OCI-LY1 (cell line): ENCODE data around the gene GFOD1.

Source experiments
- EZH2 ChIP-seq: fragments of 200-600 bp; sonication (generic), shearing (Covaris generic); IDR thresholded peaks from 2 replicates; pipeline ENCODE4 v1.8.0; 2017; ENCODE audit warnings: borderline replicate concordance, mixed run types, mild to moderate bottlenecking, antibody characterized with exemption, low read length, moderate library complexity, mixed read lengths
- TF ChIP-seq, protein P1 (sequence below): fragments of 200-600 bp; sonication (generic), shearing (Covaris generic); IDR thresholded peaks from 2 replicates; pipeline ENCODE4 v1.5.1; 2017; ENCODE audit warnings: mild to moderate bottlenecking, antibody characterized with exemption, low read length, moderate library complexity, mixed read lengths

DNA sequence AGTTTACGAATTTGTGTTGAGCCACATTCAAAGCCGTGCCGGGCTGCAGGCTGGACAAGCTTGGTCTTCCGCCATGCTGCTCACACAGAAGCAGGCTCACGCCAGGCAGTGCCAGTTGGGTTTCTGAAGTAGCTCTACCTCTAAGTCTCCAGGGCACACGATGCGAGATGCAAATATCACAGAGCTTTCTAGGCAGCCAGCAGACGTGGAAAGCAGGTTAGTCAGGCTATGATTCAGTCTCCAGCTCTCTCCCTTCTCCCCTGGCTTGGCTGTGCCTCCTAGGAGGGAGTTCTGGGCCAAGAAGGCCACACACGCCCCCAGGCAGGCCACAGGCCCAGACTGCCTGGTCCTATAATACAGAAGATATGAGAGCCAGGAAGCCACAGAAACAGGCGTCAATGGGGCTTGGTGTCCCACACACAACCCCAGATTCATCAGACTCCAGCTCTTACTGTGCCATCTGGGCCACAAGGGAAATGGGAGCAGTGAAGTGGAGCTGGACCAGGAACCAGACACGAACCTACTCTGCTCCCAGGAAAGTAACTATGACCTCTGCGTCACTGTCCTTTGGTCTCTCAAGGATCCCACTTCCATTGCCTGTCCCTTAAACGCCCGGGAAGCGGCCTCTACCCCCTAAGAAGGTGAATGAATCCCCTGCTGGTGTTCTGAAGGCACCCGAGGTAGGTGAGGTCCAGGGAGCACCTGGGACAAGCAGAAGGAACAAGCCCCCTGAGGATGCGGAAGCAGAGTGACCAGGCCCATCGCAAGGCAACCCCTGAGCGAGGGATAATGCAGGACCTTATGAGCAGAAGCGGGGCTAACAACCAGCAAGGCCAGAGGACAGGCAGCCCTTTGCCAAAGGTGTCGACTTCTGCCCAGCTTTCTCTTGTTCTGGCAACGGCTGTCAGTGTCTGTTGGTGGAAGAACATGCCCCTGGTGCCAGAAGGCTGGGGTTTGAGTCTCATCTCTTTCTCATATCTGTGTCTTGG lies 61.2 kb downstream of the GFOD1 start:
- TF ChIP-seq, protein P1, sequence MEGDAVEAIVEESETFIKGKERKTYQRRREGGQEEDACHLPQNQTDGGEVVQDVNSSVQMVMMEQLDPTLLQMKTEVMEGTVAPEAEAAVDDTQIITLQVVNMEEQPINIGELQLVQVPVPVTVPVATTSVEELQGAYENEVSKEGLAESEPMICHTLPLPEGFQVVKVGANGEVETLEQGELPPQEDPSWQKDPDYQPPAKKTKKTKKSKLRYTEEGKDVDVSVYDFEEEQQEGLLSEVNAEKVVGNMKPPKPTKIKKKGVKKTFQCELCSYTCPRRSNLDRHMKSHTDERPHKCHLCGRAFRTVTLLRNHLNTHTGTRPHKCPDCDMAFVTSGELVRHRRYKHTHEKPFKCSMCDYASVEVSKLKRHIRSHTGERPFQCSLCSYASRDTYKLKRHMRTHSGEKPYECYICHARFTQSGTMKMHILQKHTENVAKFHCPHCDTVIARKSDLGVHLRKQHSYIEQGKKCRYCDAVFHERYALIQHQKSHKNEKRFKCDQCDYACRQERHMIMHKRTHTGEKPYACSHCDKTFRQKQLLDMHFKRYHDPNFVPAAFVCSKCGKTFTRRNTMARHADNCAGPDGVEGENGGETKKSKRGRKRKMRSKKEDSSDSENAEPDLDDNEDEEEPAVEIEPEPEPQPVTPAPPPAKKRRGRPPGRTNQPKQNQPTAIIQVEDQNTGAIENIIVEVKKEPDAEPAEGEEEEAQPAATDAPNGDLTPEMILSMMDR, result no peak
- no peak for TF ChIP-seq EZH2
